GM21381 (cell line): ENCODE data around the gene PGS1.
"Not testable (repeated sequence)": the region's sequence is repeated elsewhere in the genome, so short reads cannot be mapped to it uniquely, and the experiment has no call there.

ENCODE experiments used
- ATAC-seq: cut with Tn5 transposase; IDR thresholded peaks from one replicate; pipeline ENCODE4 v1.9.1; 2021; ENCODE audit warnings: mild to moderate bottlenecking, moderate library complexity; ENCODE audit not compliant: unreplicated experiment

Gene PGS1

DNA sequence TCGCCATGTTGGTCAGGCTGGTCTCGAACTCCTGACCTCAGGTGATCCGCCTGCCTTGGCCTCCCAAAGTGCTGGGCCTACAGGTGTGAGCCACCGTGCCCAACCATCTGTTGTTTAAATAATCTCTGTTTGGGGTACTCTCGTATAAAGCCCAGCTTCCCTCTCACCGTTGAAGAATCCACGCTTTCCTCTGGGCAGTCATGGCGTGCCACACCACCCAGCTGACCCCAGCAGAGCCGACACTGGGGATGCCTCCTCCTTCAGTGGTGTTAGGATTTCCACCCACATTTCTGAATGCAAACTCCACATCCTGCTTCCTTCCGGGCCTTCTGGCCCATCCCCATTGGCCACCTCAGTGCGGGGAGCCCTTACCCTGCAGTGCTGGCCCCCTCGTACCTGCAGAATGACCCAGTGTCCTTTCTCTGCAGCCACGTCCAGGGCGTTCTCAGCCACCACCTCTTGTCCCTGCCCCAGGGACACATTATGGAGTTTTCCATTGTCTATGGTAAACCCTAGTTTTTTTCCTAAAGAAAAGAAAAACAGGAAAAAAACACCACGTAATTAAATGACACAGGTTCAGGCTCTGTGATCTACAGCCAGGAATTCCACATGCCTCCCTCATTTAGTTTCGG is 60.4 kb downstream of the PGS1 start:
- no peak for ATAC-seq

DNA sequence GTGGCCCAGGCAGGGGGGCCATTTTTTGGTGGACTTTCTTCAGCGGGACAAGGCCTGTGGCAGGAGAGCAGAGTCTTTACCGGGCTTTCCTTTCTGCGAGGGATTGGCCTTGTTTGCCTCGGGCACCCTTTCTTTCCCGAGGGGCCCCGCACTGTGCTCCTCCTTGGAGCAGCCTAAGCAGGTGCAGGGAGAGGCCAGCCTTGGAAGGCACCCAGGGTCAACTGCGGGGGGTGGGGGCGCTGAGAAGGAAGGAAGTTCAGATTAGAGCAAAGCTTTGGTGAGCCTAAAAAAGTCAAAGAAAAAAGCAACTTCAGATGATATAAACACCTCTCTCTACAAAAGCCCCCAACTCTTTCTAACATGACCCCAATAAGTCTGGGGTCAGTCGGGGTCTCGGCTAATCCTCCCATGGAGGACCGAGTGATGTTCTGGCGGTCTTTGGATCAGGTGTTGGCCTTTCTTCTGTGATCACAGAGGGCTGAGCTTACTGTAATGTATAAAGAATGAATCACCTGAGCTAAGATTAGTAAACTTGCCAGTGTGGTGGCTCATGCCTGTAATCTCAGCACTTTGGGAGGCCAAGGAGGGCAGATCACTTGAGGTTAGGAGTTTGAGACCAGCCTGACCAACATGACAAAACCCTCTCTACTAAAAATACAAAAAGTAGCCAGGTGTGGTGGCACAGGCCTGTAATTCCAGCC is 63.0 kb downstream of the PGS1 start:
- ATAC-seq: no peak

DNA sequence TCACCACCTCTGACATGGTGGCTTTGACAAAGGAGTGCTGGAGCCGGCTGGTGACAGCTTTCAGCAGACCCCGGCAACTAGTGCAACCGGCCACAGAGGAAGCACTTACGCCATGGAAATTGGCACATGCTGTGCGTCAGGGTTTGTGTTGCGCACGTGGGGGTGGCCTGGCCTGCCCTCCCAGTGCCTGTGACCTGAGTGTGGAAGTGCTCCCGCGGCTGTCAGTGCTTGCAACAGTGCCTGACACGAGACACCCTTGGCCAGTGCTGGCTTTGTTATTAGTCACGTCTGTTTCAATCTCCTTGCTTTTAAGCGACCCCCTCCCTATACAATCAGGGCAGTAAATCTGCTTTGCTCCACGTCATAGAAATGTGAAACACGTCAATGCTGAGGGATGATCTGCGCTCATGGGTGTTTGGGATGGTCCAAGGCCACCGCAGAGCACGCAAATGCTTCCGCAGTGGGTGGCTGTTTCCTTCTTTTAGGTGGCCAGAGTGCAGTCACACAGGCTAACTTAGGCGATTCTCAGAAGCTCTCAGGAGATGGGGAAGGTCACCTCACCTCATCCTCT is 64.3 kb downstream of the PGS1 start:
- ATAC-seq: no peak

DNA sequence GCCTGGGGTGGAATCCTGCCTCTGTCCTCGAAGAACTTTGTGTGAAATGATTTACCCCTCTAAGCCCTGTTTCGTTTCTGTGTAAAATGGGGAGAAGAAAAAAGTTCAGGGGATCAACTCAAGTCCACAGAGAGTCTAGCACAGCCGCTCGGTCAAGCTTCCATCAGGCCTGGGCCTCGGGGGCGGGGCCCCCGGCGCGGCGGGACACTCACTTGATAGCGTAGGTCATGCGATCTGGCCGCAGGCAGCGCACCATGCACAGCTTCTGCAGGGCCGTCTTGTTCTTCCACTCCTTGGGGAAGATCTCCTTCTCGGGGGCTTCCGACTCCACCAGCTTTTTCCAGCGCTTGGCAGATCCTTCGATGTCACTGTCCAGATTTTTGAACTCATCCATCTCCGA is 65.9 kb downstream of the PGS1 start:
- no peak for ATAC-seq

DNA sequence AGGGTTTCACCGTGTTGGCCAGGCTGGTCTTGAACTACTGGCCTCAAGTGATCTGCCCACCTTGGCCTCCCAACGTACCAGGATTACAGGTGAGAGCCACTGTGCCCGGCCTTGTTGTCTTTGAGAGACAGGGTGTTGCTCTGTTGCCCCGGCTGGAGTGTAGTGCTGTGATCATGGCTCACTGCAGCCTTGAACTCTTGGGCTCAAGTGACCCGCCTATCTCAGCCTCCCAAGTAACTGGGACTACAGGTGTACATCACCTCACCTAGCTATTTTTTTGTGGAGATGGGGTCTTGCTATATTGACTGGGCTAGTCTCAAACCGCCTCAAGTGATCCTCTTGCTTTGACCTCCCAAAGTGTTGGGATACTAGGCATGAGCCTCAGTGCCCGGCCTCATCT is 68.4 kb downstream of the PGS1 start:
- ATAC-seq: no peak

DNA sequence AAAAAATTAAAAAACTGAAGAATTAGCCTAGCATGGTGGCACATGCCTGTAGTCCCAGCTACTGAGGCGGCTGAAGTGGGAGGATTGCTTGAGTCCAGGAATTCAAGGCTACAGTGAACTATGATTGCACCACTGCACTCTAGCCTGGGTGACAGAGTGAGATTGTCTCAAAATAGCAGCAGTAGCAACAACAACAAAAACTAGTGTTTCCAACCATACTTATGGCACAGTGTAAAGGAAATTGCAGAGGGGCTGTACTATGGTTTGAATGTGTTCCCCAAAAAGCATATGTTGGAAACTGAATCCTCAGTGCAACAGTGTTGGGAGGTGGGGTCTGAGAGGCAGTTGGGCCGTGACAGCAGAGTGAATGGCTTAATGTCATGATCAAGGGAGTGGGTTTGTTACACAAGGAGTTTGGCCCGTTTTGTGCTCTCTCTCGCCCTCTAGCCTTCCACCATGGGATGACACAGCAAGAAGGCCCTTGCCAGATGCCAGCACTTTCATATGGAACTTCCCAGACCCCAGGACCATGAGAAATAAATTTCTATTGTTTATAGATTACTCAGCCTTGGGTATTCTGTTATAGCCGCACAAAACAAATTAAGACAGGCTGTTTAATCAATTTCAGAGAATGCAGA is 70.0 kb downstream of the PGS1 start:
- no peak for ATAC-seq

DNA sequence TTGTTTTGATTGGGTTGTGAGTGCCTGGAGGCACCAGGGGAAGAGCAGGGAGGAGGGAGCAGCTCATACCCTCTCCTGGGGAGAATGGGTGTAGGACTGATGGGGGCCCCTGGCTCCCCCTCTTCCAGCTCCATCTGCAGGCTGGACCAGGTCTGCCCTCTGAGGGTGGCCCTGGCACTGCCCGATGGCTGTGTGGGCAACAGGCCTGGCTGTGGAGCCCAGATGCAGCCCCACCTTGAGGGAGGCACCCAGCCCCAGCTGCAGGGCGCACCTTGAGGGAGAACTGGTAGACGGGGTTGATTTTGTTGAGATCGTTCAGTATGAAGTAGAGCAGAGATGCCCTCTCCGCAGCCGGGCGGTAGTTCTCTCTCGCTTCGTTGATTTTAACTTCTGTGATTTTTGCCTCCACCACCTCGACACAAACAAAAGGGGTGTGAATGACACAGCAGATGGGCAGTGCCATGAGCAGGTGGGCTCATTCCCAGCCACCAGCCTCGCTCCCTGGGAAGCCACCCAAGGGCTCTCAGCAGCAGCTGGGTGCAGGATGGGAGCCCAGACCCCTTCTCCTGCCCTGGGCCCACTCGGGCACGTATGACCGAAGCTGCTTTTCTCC is 71.6 kb downstream of the PGS1 start:
- no peak for ATAC-seq

DNA sequence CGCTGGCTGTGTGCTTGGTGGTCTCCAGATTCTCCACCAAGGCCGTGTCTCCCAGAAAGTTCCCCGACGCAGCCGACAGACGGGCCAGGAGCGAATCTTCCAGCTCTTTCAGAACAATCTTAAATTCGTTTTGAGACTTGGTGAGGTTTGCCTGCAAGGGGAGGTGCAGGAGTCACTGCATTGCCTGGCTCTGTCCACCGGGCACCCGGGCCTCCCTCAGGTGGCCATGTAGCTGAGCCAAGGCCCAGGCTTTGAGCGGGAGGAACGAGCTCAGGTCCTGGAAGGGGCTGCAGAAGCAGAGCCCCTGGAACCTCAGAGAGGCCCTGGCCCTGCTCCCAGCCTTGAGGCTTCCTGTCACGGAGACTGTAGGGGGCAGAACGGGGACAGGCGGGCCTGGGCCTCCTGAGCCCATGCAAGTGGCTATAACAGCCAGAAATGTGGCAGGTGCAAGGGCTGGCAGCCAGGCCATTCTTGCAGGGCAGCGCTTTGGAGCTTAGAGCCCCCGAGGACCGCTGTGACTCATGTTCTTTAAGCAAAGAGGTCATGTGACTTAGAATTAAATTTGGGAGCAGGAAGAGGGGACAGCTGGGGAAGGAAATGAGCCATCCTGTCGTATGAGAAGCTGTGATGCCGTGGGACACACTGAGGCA is 72.4 kb downstream of the PGS1 start:
- no peak for ATAC-seq

DNA sequence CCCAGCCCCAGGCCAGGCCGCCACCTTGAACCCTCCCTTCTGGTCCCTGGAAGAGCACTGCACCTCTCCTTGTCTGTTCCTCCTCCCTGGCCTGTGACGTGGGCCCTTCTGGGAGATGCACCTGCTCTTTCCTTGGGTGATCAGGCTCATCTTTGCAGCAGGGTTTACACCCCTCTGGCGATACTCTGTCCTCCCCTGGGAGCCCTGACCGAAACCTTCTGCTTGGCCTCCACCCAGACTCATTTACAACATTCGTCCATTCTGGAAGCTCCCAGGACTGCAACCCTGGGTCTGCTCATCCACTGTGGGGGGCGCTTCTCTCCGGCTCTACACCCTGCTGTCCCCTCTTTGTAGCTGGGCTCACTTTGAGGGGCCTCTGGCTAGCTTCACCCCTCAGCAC is 73.3 kb downstream of the PGS1 start:
- no peak for ATAC-seq

DNA sequence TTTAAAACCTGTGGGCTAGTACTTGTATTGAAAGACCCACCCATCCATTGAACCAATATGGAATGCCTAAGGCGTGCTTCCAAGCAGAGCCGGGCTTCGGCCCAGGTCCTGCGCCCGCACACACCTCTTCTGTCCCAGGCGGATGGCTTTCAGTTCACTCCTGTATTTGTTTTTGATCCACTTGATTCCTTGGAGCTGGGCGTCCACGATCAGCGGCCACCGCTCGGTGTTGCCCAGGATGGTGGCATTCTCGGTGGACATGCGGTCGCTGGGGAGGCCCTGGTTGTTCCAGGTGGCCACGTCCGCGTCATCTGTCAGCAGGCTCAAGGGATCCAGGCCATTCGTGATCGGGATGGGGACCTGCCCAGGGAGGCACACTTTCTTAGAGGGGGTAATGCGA is 75.9 kb downstream of the PGS1 start:
- ATAC-seq: no peak

DNA sequence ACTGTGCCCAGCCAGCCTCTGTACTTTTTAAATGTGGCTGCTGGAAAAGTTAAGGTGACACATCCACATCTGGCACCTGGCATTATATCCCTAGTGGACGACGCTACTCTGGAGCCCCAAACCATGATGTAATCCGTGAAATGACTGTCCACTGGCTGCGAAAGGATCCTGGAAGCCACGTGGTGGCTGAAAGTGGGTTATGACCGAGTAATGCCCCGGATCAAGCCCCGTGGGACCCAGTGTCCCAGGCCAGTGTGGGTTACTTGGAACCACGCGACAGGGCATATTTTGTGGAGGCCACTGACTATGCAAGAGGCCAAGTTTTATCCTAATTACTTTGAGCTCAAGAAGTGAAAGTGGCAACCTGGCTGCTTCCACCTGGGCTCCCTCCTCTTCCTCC is 79.6 kb downstream of the PGS1 start:
- ATAC-seq: no peak

DNA sequence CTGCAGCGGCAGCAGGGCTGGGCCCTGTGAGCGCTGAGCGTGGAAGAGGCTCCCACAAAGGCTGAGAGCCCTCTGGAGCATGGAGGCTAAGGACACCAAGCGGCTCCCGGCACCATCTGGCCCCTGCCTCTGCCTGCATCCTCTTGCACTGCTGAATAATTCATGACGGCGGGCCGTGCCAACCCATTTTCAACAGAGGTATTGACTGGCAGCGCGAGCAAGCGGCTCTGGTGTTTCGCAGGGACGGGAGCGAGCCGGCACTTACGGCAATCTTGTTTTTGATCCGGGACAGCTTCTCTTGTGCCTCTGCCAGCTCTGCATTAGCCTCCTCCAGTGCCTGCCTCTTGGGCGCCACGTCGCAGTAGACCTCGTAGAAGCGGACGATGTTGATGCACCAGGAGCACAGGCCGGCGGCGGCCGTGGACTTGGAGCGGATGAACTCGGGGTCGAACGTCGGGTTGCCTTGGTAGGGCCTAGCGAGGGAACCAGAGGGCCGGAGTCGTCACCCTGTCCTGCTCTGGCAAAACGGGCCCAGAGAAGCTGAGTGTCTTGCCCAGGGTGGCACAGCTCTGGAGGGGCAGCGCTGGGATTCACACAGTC is 80.4 kb downstream of the PGS1 start:
- no peak for ATAC-seq

DNA sequence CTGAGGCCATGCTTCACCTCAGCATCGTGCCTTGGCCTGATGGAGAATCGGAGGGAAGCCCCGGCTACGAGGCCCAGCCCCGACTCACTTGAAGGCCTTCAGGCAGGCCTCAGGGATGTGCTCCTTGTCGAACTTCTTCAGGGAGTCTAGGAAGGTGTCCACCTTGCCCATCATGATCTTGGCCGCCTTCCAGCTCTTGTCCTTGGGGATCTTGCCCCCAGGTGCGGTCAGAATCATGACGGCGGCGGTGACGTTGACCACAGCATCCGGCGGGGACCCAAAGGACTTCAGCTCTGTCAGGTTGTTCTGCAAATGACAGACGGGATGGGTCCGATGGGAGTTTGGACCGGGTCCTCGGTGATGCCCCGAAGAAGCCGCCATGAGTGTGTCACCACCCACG is 81.2 kb downstream of the PGS1 start:
- no peak for ATAC-seq

DNA sequence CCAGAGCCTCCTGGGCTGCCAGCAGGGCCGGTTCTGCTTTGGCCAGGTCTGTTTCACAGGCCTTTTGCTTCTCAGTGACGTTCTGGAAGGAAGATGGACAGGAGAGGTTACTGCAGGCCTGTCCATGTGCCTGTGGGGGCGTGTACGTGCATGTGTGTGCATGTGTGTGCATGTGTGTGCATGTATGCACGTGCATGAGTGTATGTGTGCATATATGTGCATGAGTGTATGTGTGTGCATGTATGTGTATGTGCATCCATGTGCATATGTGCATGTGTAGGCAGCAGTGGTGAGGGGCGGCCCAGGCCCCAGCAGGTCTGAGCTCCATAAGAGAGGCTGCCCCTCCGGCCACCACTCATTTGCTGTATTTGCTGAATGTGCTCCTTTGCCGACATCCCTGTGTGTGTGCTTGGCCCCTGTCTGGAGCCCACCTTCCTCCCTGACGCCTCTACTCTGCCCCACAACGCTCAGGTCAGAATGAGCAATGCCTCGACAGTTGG is 81.8 kb downstream of the PGS1 start:
- ATAC-seq: no peak

DNA sequence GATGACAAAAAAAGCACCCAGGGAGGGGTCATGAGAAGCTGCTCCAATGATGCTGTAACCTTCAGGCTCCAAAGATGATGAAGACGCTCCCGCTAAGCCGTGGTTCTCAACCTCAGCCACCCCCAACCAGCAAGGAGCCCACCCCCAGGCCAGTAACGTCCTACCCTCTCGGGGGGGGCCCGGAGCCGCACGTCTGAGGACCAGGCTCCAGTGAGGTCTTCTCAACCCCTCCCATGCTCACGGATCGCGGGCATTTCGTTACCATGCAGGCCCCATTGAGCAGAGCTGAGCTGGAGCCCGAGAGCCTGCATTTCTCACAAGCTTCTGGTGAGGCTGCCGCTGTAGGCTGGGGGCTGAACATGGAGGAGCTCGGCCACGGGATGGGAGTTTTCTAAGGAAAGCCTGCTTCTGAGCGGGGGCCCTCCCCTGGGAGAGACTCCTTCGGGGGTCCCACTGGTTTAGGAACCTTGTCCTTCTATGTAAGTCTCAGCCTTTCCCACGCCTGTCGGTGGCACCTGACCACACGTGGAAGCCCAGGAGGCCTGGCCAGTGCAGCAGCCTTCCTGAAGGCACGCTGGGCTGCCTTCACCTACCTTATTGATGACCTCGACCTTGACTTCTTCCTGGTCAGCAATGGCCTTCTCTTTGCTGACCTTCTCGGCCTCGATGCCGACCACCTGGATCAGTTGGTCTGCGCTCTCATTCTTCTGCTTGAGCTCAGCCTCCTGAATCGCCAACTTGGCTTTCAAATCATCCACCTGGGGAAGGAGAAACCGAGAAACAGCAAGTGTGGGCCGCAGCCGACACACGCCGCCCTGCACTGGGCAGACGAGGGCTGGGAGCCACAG is 82.7 kb downstream of the PGS1 start:
- ATAC-seq: no peak

DNA sequence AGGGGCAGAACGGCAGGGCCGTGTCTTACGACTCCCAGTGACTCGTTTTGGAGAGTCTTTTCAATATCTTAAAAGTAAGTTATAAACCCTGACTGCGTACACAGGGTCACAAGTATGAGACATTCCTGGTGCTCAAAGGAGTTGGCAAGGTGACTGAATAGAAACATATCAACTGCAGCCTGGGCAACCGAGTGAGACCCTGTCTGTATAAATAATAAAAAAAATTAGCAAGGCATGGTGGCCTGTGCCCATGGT is 83.3 kb downstream of the PGS1 start:
- no peak for ATAC-seq

DNA sequence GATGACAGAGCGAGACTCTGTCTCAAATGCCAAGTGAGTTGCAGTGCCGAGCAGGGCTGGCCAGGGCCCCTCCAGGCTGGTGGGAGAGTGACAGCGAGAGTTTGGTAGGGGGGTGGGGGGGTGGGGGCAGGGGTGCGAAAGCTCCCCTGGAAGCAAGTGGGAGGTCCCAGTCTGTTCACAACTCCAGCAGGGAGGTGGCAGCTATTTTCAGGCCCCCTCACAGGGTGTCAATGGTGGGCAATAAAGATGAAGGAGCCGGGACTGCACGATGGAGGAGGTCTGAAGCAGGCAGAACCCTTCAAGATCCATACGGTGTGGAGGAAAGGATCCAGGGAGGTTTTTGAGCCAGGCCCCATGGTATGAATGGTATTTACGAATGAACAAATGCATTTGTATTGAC is 83.7 kb downstream of the PGS1 start:
- ATAC-seq: no peak

DNA sequence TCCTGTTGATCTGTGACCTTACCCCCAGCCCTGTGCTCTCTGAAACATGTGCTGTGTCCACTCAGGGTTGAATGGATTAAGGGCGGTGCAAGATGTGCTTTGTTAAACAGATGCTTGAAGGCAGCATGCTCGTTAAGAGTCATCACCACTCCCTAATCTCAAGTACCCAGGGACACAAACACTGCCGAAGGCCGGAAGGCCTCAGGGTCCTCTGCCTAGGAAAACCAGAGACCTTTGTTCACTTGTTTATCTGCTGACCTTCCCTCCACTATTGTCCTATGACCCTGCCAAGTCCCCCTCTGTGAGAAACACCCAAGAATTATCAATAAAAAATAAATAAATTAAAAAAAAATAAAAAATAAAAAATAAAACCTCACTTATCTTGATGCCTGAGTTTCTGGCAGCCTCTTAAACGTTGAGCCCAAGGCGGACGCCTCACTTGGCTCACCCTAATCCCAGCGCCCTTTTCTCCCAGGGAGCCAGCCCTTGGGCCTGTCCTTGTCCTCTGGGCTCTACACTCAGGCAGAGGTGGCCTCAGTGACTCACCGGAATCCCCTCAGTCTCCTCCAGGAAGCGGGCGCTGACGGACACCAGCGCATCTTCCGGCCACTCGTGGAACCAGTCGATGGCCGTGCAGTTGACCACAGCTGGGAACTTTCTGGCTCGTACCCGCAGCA is 87.8 kb downstream of the PGS1 start:
- ATAC-seq: not testable (repeated sequence)
